AG08395 (cell line): Measurements from ENCODE around the gene FGF9.
A peak's percentile ranks its signal among the peaks of the same experiment; 100 is the strongest.

Experiments
- DNase-seq: peaks from one replicate; pipeline ENCODE4 v3.0.0; 2012; ENCODE audit warnings: mixed read lengths, low spot score

The FGF9 gene

GRCh38 chr13:21674490-21675009, 3.7 kb downstream of the FGF9 start:
- no peak for DNase-seq

- DNase-seq: peak; percentile 13
These were observed 4.5 kb downstream of the FGF9 start for GRCh38 chr13:21675095-21675991.

- peak; percentile 12 for DNase-seq
These were observed 5.7 kb downstream of the FGF9 start for GRCh38 chr13:21676611-21677021.

GRCh38 chr13:21677075-21677623, 6.3 kb downstream of the FGF9 start:
- no peak for DNase-seq

GRCh38 chr13:21683034-21683733, 12.3 kb downstream of the FGF9 start:
- peak; percentile 89 for DNase-seq

GRCh38 chr13:21684576-21684975, 13.7 kb downstream of the FGF9 start:
- peak; percentile 65 for DNase-seq

GRCh38 chr13:21685485-21686064, 14.7 kb downstream of the FGF9 start:
- no peak for DNase-seq

GRCh38 chr13:21686751-21687391, 16.0 kb downstream of the FGF9 start:
- no peak for DNase-seq

- DNase-seq: no peak
These were observed 17.2 kb downstream of the FGF9 start for GRCh38 chr13:21688056-21688455.

- no peak for DNase-seq
These were observed 18.2 kb downstream of the FGF9 start for GRCh38 chr13:21689097-21689496.

GRCh38 chr13:21690955-21691354, 20.1 kb downstream of the FGF9 start:
- DNase-seq: no peak

- no peak for DNase-seq
These were observed 20.6 kb downstream of the FGF9 start for GRCh38 chr13:21691500-21691899.

GRCh38 chr13:21691928-21692327, 21.1 kb downstream of the FGF9 start:
- DNase-seq: no peak

- DNase-seq: no peak
These were observed 24.0 kb downstream of the FGF9 start for GRCh38 chr13:21694831-21695230.

GRCh38 chr13:21695546-21695945, 24.7 kb downstream of the FGF9 start:
- no peak for DNase-seq

GRCh38 chr13:21696865-21697448, 26.1 kb downstream of the FGF9 start:
- no peak for DNase-seq

- no peak for DNase-seq
These were observed 28.2 kb downstream of the FGF9 start for GRCh38 chr13:21698817-21699679.

GRCh38 chr13:21701460-21701859, 30.6 kb downstream of the FGF9 start:
- no peak for DNase-seq

GRCh38 chr13:21703846-21704245, 33.0 kb downstream of the FGF9 start:
- DNase-seq: no peak

GRCh38 chr13:21707586-21707985, 36.7 kb downstream of the FGF9 start:
- DNase-seq: no peak
